Lower leg skin (tissue), 3 donors: Measurements from ENCODE around the gene USP17L17.
"Not testable (repeated sequence)": the region's sequence is repeated elsewhere in the genome, so short reads cannot be mapped to it uniquely, and the experiment has no call there.

Source experiments
- POLR2A ChIP-seq, 2 donors: fragments of 450-650 bp; IDR thresholded peaks; one replicate each; pipeline ENCODE4 v1.6.1; 2016 to 2017; ENCODE audit warnings: antibody characterized with exemption in 2 of 2, mild to moderate bottlenecking in 1 of 2, moderate library complexity in 1 of 2
- TF ChIP-seq, protein P1 (sequence below), 3 donors: fragments of 450-650 bp; IDR thresholded peaks; one replicate each; pipeline ENCODE4 v1.5.1; 2016; ENCODE audit warnings: antibody characterized with exemption in 3 of 3, mild to moderate bottlenecking in 3 of 3, moderate library complexity in 2 of 3

GRCh38 chr4:9267319-9267718 lies 23.6 kb downstream of the USP17L17 start, which contains the start of gene USP17L22:
- not testable (repeated sequence) for TF ChIP-seq POLR2A (IDR thresholded peaks at IDR 0.05)
- TF ChIP-seq, protein P1, sequence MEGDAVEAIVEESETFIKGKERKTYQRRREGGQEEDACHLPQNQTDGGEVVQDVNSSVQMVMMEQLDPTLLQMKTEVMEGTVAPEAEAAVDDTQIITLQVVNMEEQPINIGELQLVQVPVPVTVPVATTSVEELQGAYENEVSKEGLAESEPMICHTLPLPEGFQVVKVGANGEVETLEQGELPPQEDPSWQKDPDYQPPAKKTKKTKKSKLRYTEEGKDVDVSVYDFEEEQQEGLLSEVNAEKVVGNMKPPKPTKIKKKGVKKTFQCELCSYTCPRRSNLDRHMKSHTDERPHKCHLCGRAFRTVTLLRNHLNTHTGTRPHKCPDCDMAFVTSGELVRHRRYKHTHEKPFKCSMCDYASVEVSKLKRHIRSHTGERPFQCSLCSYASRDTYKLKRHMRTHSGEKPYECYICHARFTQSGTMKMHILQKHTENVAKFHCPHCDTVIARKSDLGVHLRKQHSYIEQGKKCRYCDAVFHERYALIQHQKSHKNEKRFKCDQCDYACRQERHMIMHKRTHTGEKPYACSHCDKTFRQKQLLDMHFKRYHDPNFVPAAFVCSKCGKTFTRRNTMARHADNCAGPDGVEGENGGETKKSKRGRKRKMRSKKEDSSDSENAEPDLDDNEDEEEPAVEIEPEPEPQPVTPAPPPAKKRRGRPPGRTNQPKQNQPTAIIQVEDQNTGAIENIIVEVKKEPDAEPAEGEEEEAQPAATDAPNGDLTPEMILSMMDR (IDR thresholded peaks at IDR 0.05): not testable (repeated sequence)
